Stimulated activated CD4-positive, alpha-beta T cell treated with anti-CD3 and anti-CD28 coated beads, Interleukin-15, amount 100 ng/mL, for 24 hours (primary cell): ENCODE data around the gene DHRS1.
A peak's percentile ranks its signal among the peaks of the same experiment; 100 is the strongest.

Source experiments
- DNase-seq: peaks from one replicate; pipeline ENCODE4 v3.0.0-alpha.2; 2020

The DHRS1 gene

DNA sequence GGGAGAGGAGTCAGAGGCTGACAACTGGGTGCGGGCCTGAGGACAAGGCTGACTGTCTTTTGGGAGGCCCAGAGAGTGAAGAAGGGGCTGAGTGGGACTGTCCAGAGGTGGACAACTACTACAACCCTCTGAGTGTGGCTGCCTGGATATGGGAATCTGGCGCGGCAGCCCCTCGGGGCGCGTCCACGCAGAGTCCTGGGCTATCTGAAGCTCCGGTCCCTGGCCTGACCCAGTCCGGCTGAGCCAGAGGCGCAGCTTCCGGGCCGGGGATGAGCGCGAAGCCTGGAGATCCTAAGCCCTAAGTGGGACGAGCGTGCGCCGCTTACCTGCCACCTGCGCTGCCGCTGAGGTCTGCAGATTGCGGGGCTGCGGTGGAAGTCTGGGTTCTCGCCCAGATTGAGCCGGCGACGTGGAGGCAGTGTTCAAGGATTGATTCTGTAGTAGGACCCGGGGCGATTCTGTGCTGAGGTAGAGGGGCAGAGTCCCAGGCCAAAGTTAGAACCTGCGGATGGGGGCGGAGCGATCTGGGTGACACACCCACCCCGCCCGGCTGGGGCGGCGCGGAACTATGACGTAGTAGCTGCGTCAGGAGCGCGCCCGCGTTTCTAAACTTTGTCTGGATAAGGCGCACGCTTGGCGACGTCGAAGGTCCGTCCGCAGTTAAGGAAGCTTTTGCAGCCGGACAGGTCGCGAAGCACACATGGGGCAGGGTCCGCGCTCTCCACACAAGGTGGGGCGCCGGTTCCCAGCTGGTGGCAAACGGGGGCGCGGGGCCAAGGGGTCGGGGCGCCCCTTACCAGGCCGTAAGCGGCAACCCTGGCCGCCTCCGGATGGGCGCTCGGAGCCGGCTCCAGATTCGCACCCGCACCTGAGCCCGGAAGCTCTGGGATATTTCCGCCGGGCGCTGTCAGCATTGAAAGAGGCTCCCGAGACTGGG is at the start of gene DHRS1, which contains the start of gene NOP9:
Gene DHRS1, minus strand, starts transcription at position 526 of the 937 bp plus-strand sequence. CDS start 674 bp downstream, outside the sequence.
Gene NOP9, plus strand, starts transcription at position 596 of the 937 bp plus-strand sequence. Its CDS starts 105 bp downstream, at position 701.
- DNase-seq, result peak; percentile 93

- DNase-seq, result no peak
Measured at GRCh38 chr14:24348186-24348585, 48.6 kb upstream of the DHRS1 start.

GRCh38 chr14:24347134-24347533 is 47.6 kb upstream of the DHRS1 start:
- no peak for DNase-seq

DNA sequence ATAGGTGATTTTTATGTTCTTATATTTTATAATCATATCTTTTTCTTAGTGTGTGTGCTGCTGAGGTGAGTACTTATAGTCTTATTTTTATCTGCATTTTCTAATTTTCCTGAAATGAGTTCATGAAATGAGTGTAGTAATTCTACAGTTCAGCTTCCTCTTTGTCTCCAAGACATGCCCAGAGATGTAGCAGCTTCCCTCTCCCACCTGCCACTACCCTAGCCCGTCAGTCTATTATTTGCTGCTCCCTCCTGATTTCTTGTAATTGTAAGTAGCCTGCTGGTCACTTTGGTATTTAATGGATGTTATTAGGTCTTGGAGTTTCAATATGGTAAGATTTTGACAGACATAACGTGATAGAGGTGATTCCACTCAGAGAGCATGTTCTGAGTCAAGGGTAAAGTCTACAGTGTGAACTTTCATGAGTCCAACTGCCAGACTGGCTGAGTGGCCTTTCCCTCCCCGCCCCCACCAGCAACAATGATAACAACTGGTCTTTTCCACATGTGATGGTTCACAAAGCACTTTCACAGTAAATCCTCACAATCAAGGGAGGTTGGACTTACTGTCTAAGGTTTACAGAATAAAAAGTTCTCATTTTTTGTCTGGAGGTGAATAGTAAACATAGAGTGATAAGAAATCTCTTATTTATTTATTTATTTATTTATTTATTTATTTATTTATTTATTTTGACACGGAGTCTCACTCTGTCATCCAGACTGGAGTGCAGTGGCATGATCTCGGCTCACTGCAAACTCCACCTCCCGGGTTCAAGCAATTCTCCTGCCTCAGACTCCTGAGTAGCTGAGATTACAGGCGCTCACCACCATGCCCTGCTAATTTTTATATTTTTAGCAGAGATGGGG is 44.4 kb upstream of the DHRS1 start:
- no peak for DNase-seq

DNA sequence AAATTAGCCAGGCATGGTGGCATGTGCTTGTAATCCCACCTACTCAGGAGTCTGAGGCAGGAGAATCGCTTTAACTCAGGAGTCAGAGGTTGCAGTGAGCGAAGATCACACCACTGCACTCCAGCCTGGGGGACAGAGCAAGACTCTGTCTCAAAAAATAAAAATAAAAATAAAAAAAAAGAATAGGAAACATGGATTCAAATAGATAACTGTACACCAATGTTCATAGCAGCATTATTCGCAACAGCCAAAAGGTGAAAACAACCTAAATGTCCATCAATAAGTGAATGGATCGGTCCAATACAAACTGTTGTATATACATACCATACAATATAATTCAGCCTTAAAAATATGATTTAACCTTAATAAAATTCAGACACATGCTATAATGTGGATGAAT is 43.3 kb upstream of the DHRS1 start:
- no peak for DNase-seq

DNA sequence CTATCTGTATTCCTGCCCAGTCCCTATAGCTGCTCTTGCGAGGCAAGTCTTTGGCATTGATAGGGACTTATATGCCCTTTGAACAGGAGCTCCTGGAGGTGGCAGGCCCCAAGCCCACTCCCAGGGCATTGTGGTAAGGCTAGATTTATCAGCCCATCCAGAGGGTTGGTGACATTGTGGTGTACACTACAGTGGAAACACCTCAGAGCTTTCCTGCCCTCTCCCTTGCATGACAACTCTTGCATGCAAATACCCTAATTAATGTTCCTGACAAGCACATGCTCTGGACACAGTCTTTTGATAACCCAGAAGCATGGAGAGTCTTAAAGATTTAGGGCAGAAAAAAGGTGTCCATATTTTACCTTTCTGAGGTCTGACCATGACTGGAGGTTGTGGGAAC is 41.0 kb upstream of the DHRS1 start:
- no peak for DNase-seq

DNA sequence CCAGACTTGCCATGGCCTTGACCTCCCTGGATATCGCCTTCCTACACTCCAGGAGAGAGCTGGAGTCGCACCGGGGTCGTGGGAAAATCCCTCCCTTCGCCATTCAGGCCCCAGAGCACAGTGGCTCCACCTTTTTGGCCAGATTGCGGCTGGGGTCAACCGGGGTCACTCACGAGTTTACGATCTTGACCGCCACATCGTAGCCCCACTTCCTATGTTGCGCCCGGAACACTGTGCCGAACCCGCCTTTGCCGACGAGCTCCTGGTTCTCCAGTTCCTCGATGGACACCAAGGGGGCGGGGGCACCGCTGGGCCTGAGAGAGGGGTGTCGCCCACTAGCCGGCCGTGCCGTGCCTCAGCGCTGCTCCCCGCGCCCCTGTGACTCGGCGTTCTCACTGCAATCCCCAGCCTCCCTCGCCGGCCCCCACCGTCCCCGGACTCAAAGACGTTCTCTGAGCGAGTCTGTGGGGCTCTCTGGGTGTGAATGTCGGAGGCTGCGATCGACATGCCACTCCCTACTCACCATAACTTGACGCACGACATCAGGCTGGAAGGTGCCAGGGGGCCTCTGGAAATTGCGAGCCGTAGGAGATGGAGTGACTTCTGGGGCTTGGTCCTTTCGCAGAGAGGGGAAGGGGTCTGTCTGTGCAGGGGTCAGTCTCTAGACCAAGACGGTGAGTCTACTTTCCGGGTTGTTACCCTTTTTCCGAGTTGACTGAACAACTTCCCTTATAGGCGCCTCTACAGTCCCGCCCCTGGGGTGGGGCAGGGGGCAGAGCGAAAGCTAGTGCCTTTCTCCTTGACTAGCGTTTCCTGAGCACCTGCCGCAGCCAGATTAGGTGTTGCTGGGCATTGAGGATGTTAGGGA is 39.9 kb upstream of the DHRS1 start, which contains the start of gene RIPK3:
Gene RIPK3, minus strand, starts transcription at position 708 of the 868 bp plus-strand sequence. Its CDS starts 165 bp downstream, at position 543.
- DNase-seq, result peak; percentile 82

DNA sequence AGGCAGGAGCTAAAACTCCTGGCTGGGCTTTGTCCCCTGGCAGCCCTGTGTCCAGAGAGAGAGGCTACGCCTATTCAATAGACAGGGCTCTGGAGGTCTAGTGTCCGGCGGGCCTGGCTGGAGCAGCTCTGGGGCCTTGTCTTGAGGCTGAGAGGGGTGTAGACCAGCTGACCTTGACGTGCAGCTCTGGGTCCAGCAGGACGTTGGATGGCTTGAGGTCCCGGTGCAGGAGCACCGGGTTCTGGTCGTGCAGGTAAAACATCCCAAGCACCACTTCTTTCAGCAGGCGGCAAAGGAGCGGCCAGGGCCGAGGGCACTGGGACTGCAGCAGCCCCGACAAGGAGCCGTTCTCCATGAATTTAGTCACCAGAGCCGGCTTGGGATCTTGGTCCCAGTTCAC is 39.3 kb upstream of the DHRS1 start:
- DNase-seq, result no peak

- DNase-seq, result no peak
Measured at GRCh38 chr14:24337824-24338175, 38.2 kb upstream of the DHRS1 start.

- no peak for DNase-seq
Measured at GRCh38 chr14:24337144-24337823, 37.7 kb upstream of the DHRS1 start.

- no peak for DNase-seq
Measured at GRCh38 chr14:24335461-24336171, 36.0 kb upstream of the DHRS1 start.

DNA sequence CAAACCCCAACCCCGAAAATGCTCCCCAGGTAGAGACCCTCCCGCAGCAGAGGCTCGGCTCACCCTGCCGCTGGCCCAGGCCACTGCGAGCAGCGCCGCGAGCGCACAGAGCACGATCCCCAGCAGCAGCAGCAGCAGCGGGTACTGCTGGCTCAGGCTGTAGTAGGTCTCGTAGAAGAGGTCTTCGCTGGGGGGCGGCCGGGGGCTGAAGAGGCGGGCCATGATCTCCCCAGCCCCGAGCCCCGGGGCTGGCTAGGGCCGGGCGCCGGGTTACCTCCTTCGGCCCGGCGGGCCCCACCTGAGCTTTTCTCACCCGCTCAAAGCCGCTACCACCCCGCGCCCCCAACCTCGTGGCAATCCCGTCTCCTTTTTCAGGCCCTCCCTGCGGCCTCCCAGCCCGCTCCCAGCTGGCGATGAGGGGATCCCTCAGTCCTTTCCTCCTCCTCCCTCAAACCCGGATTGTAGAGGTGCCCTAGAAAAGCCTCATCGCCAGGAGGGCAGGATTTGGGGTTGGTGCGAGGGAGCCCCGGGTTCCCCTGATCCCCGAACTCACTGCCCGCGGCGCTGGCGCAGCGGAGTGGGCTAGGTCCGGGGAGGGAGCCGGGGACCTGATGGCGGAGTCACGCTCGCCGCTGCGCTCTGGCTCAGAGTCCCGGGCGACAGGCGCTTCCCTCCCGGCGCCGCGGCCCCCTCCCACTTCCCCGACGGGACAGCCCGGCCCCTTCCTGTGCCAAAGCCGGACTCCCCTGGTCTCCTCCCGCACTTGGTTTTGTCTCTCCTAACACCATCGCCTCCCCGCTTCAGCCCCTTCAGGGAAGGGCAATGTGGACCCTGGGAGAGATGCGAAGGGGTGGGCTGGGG is 35.1 kb upstream of the DHRS1 start, which contains the start of gene ADCY4:
Gene ADCY4, minus strand, starts transcription at position 641 of the 861 bp plus-strand sequence. Its CDS starts 419 bp downstream, at position 222.
- DNase-seq, result no peak

- peak; percentile 89 for DNase-seq
Measured at GRCh38 chr14:24332268-24332993, 32.9 kb upstream of the DHRS1 start.

DNA sequence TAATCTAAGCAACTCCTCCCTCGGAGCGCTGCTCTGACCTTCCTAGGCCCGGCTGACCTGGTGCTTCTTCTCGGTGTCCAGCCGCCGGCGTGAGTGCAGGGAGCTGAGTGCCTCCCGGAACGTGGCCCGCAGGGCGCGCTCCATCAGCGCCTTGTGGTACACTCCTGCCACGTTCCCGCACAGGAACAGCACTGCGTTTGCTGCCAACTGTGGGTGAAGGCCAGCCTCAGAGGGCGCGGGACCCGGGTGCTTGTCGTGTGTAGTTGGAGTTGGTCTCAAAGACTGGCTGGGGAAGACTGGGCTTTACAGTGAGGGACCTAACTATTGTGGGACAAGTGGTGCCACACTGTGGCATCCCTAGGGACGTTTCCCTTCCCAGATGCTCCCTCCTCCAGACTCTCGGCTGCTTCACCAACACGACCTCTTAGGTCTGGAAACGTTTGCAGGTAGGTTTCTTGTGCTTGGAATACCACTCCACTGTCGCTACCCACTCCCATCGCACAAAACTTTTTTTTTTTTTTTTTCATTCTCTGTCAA is 32.2 kb upstream of the DHRS1 start:
- DNase-seq, result no peak

DNA sequence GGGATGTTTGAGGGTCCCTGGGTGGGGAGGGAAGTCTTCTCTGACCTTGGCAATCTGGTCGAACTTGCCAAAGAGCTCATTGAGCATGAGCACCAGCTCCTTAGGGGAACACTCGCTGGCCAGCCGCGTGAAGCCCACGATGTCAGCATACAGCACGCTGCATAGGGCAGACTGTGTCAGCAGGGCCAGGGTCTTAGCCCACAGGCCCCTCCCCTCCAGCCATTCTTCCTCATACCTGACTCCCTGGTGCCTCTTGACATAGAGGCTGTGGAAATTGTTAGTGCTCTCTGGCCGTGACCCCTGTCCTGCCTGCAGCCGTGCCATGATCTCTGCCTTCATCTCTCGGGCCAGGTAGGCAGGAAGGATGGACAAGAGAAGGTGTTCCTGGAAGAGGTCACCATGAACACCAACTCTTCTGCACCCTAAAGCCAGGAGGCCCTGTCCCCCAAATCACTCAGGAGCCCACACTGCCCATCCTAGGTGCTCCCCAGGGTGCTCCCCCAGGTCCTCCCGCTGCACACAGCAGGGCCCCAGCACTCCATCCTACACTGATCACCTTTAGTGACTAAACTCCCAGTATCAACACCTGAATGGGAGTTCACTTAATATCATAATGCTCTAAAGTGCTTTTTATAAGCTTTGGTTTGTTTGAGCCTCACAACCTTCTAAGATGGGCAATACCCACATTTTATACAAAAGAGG is 31.5 kb upstream of the DHRS1 start:
- DNase-seq, result no peak

DNA sequence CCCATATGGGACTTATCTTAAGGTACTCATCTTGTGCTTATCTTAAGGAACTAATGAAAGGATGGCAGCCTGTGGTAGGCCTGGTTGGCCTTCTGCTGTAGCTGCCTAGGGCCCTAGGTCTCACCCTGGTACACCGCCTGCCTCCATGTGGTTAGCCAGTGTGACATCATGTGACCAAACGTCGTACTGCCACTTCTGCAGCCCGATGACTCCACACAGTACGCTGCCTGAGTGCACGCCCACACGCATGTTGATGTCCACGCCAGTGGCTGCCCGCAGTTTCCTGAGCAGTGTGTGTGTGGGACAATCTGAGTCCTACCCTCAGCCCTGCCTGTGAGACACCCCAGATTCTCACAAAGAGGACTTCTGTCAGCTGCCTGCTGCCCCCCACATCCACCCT is 30.2 kb upstream of the DHRS1 start:
- DNase-seq, result peak; percentile 53

- no peak for DNase-seq
Measured at GRCh38 chr14:24329073-24329663, 29.6 kb upstream of the DHRS1 start.

DNA sequence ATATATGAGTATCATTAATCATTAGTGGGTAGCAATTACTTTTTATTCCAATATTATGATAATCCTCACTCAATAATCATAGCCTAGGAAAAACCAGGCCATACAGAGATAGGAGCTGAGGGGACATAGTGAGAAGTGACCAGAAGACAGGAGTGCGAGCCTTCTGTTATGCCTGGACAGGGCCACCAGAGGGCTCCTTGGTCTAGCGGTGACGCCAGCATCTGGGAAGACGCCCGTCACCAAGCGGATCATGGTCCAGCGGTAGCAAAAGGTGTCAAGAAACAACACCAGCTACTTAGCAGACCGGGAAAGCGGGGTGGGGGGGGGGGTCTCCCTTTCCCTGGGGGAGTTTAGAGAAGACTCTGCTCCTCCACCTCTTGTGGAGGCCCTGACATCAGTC is 28.3 kb upstream of the DHRS1 start:
- DNase-seq, result peak; percentile 51
